ENCODE measurements around the gene PWWP2B.

The PWWP2B gene

DNA sequence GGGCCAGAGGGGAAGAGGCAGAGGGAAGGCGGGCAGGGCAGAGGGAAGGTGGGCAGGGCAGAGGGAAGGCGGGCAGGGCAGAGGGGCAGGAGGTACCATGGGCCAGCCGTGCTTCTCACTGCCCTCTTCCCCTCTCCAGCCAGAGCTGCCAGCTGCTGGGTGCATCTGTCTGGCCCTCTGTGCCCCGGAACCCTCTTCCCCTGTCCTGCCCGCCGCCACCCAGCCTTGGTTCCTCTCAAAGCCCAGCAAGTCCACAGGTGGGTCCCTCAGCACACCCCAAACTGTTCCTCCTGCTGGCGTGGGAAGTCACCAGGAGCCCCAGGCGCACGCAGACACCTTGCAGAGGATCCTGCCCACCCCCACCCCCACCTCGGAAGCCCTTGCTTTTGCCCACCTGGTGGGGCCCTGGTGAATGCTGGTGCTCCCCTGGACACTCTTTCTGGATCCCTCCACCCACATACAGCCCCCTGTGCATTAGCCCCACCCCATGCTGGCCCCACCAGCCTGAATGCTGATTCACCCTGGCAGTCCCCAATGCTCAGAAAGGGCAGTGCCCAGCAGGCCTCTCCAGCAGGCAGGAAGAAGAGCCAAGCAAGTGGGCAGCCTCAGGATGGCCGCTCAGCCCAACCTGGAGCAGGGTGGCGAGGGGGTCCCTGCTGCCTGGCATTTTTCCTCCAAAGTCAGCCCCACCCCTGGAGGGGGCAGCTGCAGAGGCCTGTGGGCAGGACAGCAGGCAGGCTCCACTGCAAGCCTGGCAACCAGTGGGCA lies 1.9 kb upstream of the PWWP2B start:
- DNase-seq: no peak

DNA sequence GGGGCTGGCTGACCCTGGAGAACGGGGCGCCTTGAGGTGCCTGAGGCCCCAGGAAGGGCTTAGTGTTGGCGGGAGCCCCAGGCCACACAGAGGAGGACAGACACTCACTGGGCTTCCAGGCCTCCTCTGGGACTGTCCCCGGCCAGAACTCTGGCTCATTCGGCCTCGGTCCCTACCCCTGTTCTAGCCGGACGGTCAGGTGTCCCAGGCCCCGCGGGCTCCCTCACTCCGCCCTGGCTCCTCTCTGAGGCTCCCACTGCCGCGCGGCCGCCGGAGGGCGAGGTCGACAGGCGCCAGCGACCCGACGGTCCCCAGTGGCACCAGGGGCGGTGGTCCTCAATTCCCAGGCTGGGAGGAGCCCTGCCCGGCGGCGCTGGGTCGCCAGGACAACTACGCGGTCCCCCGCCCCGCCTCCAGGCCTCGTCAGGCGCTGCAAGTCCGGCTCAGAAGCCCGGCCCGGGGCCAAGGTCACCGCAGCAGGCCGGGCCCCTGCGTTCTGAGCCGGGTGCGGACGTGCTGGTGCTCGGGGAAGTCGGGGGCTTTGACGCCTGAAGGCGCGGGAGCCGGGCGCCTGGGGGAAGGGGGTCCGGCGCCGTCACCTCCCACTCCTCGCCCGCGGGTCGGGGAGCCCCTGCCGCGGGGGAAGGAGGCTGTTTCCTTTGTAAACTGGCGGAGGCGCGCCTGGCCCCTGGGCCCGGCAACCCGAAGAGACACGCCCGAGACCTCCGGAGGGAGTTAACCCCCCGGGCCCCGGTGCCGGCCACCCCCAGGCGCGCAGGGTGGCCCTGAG lies 1.1 kb upstream of the PWWP2B start:
- no peak for DNase-seq

DNA sequence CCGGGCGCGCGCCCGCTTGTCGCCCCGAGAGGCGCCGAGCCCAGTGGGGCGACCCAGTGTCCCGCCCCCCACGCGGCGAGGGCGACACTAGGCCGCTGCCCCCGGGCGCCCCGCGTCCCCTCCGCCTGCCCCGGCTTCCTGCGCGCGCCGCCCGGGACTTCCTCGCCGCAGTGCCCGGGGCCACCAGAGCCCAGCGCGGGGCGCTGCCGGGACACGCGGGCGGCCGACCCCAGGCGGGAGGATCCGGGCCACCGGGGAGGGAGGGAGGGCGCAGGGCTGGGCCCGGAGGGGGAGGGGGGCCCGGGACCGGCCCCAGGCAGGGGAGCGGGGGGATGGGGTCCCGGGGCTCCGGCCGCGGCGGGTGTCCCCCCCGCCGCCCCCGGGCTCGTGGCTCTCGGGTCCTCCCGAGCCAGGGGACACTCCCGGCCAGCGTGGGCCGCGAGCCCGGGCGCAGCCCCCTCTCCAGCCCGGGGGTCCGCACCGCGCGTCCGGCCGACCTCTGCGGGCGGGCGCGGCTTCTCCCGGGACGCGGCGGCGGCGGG lies 435 bp upstream of the PWWP2B start:
- DNase-seq: no peak

DNA sequence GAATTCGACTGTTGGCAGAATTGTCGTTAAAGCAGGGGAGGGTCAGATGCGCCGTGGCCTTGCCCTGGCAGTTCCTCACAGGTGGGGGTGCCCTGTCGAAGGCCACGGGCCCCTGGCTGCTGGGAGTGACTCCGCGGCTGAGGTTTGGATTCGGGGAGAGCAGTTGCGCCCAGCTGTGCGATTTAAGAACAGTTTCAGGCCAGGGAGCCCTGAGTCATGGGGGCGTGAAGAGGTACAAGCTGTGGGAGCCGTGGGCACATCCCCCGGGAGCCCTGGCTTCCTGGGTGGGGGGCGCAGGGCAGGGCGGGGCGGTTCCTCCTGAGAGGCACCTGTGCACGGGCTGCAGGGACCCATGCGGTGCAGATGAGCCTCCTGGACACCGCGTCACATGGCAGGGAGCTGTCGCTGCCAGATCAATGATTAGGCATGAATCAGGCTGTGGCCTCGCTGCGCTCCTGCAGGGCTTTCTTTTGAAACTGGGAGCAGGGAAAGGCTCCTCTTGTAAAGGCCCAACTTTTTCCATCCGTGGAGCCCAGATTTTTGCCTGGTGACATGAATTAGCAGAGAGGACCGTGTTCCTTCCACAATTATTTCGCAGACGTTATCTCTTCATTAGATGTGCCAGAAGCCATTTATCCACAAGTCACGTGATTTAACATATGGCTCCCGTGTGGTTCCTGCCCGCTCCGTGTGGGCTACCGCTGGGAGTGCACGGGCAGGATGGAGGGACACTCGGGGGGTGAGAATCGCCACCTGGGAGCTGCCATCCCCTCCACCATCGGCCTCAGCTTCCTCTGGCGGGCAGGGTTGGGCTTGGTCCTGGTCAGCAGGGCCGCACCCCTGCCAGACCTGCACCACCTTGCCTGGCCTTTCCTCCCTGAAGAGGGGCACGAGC lies 918 bp downstream of the PWWP2B start:
- no peak for DNase-seq

DNA sequence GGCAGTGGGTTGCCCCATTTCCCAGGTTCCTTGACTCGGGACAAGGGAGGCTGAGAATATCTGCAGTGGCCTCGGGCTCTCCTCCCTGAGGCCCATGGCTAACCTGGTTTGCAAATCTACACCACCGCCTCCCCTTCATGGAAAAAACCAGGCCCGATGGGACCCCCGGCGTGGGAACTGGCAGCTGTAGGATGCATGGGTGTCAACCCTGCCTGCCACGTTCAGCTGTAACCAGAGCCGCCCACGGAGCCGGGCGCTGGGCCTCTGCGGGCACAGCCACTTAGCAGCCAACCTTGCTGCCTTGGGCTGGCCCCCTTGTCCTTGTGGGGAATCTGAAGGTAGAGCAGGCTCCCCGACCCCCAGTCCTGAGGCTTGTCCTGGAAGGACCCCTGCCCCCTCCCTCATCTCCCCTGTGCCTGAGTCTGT lies 1.6 kb downstream of the PWWP2B start:
- no peak for DNase-seq

DNA sequence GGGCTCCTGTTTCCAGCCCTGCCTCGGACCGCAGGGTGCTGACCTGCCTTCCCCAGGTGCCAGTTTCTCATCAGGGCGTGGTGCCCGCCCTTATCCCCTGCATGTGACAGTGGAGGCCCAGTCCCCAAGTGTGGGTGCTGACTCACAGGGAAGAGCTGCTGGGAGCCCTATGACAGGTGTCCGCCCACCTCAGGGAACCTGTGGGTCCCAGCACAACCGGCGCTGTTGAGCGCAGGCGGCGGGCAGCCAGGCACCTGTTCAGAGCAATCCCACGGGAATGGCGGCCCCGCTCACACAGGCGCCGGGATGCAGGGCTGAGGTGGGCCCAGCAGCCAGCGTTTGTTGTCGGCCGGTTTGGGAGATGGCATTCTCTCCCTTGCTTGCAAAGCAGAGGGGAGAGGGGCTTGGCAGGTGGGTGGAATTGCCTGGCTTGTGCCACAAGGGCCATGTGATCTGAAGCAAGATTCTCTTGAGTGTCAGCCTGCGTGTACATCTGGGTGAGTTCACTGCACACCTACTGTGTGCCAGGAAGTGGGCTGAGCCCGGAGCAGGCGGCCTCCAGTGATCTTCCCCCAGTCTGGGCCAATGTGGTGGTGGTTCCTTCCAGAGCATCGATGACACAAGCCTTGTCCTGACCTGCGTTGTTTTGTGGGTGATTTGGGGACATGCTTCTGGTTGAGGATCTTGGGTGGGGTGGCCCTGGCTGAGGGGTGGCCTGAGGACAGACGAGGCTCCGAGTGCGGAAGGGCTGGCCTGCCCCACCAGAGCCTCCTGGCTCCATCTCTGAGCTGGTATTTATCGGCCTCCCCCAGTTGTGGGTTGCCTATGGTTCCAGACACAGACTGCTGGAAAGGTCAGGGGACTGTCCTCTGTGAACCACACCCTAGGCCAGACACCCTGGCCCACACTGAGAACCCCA lies 2.4 kb downstream of the PWWP2B start:
- no peak for DNase-seq

- DNase-seq: no peak
These were observed 3.1 kb downstream of the PWWP2B start for GRCh38 chr10:132400041-132400546.

- DNase-seq: no peak
These were observed 3.6 kb downstream of the PWWP2B start for GRCh38 chr10:132400547-132401151.

DNA sequence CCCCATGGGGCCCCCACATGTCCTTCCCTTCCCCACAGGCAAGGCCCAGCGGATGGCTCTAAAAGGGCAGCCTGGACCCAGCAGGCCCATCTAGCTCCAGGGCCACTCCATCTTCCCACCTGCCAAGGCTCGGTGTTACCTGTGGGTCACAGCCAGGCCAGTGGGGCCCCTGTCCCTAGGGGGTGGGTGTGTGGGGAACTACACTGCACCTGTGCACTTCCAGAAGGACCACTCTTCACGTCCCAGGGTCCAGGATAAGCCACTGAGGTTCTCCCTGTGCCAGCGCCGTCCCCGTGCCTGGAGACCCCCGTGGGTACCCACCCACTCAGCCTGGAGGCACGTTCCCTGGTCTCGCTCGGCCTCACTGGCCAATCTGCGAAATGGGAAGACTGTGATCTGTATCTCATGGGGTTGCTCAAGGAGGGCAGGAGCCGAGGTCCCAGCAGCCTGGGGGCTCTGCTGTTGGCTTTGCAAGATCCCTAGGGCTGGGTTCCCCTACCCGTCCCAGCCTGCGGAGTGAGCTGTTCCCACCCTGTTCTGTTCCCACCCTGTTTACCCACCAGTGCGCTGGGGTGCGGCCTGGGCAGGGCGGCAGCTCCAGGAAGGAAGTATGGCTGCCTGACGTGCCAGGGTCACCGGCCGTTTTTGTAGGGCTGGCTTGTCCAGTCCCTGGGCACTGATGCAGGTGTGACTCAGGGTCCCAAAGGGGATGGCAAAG lies 4.6 kb downstream of the PWWP2B start:
- DNase-seq: no peak

- DNase-seq: no peak
These were observed 5.8 kb downstream of the PWWP2B start for GRCh38 chr10:132402781-132403241.

- DNase-seq: no peak
These were observed 6.6 kb downstream of the PWWP2B start for GRCh38 chr10:132403511-132404168.

- no peak for DNase-seq
These were observed 7.3 kb downstream of the PWWP2B start for GRCh38 chr10:132404169-132404880.

DNA sequence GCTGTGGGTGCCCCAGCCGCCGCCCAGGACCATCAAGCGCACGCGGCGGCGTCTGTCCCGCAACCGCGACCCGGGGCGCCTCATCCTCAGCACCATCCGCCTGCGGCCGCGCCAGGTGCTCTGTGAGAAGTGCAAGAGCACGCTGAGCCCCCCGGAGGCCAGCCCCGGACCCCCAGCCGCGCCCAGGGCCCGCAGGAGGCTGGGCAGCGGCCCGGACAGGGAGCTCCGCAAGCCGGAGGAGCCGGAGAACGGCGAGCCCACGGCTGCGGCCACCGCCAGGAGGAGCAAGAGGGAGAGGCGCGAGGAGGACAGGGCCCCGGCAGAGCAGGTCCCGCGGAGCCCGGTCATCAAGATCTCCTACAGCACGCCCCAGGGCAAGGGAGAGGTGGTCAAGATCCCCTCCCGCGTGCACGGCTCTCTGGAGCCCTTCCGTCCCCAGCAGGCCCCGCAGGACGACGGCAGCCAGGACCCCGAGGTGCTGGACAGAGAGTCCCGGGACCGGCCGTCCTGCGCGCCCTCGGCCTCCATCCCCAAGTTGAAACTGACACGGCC lies 8.0 kb downstream of the PWWP2B start:
- DNase-seq: no peak

DNA sequence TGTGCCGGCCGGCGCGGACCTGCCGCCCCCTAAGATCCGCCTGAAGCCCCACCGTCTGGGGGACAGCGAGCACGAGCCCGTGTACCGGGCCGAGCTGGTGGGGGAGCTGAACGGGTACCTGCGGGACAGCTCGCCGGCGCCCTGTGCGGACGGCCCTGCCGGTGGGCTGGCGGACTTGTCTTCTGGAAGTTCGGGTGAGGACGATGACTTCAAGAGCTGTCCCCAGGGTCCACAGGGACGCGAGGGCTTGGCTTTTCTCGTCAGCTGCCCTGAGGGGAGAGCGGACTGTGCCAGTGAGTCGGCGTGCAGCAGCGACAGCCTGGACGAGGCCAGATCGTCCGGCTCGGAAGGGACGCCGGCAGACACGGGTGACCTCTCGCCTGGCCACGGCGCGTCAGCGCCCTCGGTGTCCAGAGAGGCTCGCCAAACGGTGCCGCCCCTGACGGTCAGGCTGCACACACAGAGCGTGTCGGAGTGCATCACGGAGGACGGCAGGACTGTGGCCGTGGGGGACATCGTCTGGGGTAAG lies 8.5 kb downstream of the PWWP2B start:
- no peak for DNase-seq

DNA sequence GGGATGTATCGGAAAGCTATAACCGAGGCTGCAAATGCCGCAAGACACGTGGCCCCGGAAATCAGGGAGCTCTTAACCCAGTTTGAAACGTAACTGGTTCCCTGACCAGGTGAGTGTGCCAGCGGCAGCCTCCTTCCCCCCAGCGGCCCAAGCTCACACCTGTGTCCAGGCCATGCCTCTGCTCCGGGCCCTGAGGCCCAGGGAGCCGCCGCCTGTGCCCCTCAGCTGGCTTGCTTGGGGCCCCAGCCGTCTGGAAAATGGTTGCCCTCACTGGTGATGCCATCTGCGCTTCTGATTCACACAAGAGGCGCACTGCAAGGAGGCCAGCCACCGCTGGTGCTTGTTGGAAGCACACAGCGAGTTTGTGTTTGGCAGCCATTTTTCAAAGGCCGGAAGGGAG lies 9.2 kb downstream of the PWWP2B start:
- no peak for DNase-seq

- no peak for DNase-seq
These were observed 9.8 kb downstream of the PWWP2B start for GRCh38 chr10:132406750-132407149.

- no peak for DNase-seq
These were observed 10.3 kb downstream of the PWWP2B start for GRCh38 chr10:132407243-132407746.

DNA sequence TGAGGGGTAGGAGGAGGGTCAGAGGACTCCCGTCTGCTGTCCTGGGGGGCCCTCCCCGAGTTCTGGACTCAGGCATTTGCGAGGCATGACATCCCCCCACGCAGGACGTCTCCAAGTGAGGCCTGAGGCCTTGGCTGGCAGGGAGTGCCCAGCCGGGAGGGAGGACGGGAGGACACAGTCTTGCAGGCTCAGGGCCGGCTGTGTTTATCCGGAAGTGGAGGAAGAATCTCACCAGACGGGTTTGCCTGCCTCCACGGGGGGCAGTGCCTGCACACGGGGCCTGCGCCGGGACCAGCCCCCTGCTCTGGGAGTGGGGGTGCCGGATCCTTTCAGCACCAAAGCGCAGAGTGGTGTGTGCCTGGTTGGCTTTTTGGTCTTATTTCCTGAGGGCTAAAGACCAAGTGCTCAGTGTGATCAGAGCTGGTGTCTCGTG lies 10.9 kb downstream of the PWWP2B start:
- no peak for DNase-seq

Data from SW 1271 (cell line).